Stomach (tissue), 4 donors: ENCODE measurements around the gene HUNK.

Experiments
- CTCF ChIP-seq, 7 experiments: fragments of 450-650 bp in 4 of 7; fragments of 200-600 bp in 3 of 7; sonication (generic) in 3 of 7; IDR thresholded peaks; one replicate each; pipeline ENCODE4 v1.5.1; 2016 to 2019; ENCODE audit warnings: antibody characterized with exemption in 7 of 7, control low read depth in 2 of 7, mild to moderate bottlenecking in 1 of 7
- POLR2A ChIP-seq, 4 donors: fragments of 450-650 bp; IDR thresholded peaks; one replicate each; pipeline ENCODE4 v1.6.1; 2016; ENCODE audit warnings: antibody characterized with exemption in 4 of 4, control low read depth in 2 of 4, mild to moderate bottlenecking in 1 of 4, moderate library complexity in 1 of 4
- POLR2AphosphoS5 ChIP-seq, 3 donors: sonication (generic); formaldehyde crosslinking; IDR thresholded peaks; one replicate each; pipeline ENCODE4 v1.6.1; 2016; ENCODE audit warnings: antibody characterized with exemption in 3 of 3

- TF ChIP-seq CTCF (IDR thresholded peaks at IDR 0.05) (no peak), POLR2AphosphoS5 (IDR thresholded peaks at IDR 0.05) (no peak), POLR2A (IDR thresholded peaks at IDR 0.05) (no peak)
Observed at GRCh38 chr21:31910074-31910470, 37.3 kb downstream of the HUNK start.
